ENCODE data around the gene CYP2R1.

GRCh38 chr11:14861680-14862079 lies 30.4 kb downstream of the CYP2R1 start:
- TF ChIP-seq, protein P1, sequence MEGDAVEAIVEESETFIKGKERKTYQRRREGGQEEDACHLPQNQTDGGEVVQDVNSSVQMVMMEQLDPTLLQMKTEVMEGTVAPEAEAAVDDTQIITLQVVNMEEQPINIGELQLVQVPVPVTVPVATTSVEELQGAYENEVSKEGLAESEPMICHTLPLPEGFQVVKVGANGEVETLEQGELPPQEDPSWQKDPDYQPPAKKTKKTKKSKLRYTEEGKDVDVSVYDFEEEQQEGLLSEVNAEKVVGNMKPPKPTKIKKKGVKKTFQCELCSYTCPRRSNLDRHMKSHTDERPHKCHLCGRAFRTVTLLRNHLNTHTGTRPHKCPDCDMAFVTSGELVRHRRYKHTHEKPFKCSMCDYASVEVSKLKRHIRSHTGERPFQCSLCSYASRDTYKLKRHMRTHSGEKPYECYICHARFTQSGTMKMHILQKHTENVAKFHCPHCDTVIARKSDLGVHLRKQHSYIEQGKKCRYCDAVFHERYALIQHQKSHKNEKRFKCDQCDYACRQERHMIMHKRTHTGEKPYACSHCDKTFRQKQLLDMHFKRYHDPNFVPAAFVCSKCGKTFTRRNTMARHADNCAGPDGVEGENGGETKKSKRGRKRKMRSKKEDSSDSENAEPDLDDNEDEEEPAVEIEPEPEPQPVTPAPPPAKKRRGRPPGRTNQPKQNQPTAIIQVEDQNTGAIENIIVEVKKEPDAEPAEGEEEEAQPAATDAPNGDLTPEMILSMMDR (IDR thresholded peaks at IDR 0.05): no peak
- TF ChIP-seq EP300 (IDR thresholded peaks at IDR 0.05): no peak
